GM12872 (cell line): Measurements from ENCODE around the gene SELENOV.

Source experiments
- CTCF ChIP-seq: IDR thresholded peaks from 3 replicates; pipeline ENCODE4 v1.5.1; 2011; ENCODE audit warnings: low read depth, mild to moderate bottlenecking, low read length, moderate library complexity; ENCODE audit not compliant: insufficient read depth

The SELENOV gene, protein sequence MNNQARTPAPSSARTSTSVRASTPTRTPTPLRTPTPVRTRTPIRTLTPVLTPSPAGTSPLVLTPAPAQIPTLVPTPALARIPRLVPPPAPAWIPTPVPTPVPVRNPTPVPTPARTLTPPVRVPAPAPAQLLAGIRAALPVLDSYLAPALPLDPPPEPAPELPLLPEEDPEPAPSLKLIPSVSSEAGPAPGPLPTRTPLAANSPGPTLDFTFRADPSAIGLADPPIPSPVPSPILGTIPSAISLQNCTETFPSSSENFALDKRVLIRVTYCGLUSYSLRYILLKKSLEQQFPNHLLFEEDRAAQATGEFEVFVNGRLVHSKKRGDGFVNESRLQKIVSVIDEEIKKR

DNA sequence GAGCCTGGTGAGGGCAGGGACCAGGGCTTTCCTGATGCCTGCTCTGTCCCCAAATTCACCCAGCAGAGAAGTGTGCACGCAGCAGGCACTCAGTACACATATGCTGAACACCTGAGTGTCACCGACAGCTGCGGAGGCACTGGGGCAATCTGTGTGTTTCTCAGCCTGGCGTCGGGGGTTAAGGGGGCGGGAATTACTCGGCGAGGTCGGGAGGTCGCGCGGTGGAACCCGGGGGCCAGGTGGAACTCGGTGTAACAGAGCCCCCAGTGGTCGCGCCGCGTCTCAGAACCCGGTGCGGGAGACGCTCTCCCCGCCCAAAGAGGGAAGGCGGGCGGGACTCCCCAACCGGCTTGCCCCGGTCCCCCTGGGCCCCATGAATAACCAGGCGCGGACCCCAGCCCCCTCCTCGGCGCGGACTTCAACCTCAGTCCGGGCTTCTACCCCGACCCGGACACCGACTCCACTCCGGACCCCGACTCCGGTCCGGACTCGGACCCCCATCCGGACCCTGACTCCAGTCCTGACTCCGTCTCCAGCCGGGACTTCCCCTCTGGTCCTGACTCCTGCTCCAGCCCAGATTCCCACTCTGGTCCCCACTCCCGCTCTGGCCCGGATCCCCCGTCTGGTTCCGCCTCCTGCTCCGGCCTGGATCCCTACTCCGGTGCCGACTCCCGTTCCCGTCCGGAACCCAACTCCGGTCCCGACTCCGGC lies at the start of gene SELENOV:
Gene SELENOV, plus strand, starts transcription at position 300 of the 711 bp plus-strand sequence. Its CDS starts 74 bp downstream, at position 374.
- no peak for TF ChIP-seq CTCF

DNA sequence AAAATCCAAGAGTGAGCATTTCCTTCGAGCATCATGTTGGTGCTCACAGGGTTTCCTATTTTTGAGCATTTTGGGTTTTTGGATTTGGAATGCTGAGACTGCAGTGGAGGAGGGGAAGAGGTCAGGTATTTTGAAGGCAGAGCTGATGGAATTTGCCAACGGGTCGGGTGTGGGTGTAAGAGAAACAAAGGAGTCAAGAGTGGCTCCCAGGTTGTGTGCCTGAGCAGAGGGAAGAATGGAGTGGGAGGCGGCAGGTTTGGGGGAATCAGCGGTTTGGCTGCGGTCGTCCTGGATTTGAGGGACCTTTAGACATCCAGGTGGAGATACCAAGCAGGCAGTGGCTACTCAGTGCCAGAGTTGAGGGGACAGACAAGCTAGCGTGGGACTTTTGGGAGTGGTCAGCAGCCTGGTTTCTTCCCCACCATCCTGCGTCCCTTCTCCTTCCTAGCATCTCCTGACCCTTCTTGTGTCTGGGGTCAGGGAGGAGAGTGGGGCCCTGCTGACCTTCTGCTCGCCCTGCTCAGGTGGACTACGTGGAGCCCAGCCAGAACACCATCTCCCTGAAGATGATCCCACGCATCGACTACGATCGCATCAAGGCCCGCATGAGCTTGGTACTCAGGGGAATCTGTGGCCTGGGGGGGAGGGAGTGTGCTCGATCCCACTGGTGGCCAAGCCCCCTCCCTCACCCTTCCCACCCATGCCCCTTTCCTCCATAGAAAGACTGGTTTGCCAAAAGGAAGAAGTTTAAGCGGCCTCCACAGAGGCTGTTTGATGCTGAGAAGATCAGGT lies 48.8 kb upstream of the SELENOV start:
- TF ChIP-seq CTCF, result no peak

DNA sequence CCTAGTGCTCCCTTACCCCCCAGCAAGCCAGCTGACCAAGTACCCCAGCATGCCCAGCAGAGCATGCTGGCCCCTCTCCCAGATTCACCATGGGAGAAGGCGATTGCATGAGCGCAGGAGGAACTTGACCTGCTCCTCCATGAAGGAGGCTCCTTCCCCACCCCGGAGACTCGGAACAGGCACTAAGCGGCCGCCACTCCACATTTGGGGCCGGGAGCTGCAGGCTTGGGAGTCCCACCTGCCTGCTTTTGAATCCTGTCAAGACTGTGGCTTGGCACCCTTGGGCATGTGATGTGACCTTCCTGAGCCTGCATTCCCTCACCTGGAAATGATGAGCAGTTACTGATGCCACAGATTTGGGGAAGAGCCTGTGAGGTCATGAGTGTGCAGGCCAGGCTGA lies 47.0 kb upstream of the SELENOV start:
- TF ChIP-seq CTCF, result no peak

GRCh38 chr19:39469036-39469435 lies 45.9 kb upstream of the SELENOV start:
- TF ChIP-seq CTCF, result no peak

GRCh38 chr19:39469567-39469966 lies 45.4 kb upstream of the SELENOV start:
- no peak for TF ChIP-seq CTCF

DNA sequence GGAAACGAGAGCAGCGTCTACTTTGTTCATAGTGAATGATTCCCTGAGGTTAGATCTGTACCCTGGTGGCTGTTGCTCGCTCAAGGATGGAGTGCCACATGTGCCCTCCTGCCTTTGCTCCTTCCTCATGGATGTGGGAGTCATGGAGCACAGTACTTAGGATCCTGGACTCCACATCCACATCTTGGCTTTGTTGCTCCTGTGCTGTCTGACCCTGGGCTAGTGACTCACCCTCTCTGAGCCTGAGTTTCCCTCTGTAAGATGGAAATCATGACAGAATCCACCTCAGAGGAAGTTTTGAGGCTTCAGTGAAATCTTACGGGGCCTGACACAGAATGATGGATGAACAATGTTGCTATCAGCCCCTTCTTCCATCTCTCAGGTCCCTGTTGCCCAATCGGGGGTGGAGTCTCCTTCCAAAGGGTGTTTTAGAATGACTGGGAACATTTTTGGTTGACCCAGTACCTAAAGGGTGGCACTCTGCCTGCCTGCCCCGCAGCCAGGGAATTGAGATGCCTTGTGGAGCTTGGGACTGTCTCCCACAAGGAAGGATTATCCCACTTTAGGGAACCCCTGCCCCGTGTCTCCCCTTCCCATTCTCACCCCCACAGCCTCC lies 44.1 kb upstream of the SELENOV start:
- TF ChIP-seq CTCF, result no peak
